H9 (cell line): ENCODE results near the gene L3MBTL4. TPM values are rescaled to one million over a fixed set of nuclear protein-coding genes. Genes with fewer than 3 reads are reported as not detected.

Experiments
- DNase-seq: peaks from one replicate; pipeline ENCODE4 v3.0.0-alpha.2; 2017
- H2AFZ ChIP-seq: one replicate; pipeline ENCODE4 v1.6.1; 2013; ENCODE audit warnings: mild to moderate bottlenecking, low read length, control low read depth, moderate library complexity
- H2AK5ac ChIP-seq: 2 replicates; pipeline ENCODE4 v1.6.1; 2013; ENCODE audit warnings: low read length, control low read depth, mixed read lengths; ENCODE audit not compliant: insufficient read length
- H2BK120ac ChIP-seq: one replicate; pipeline ENCODE4 v1.6.1; 2013; ENCODE audit warnings: low read depth, mild to moderate bottlenecking, low read length, control low read depth, inconsistent platforms; ENCODE audit not compliant: poor library complexity, severe bottlenecking
- H2BK12ac ChIP-seq: 2 replicates; pipeline ENCODE4 v1.6.1; 2013; ENCODE audit warnings: low read length, control low read depth, mixed read lengths, low read depth; ENCODE audit not compliant: insufficient read length
- H2BK15ac ChIP-seq: 2 replicates; pipeline ENCODE4 v1.6.1; 2013; ENCODE audit warnings: low read depth, low read length, control low read depth
- H2BK20ac ChIP-seq: one replicate; pipeline ENCODE4 v1.6.1; 2013; ENCODE audit warnings: low read depth, mild to moderate bottlenecking, low read length, control low read depth, inconsistent platforms; ENCODE audit not compliant: poor library complexity, severe bottlenecking
- H2BK5ac ChIP-seq: 2 replicates; pipeline ENCODE4 v1.6.1; 2013; ENCODE audit warnings: low read length, control low read depth, mixed read lengths; ENCODE audit not compliant: insufficient read length
- H3K14ac ChIP-seq: 2 replicates; pipeline ENCODE4 v1.6.1; 2013; ENCODE audit warnings: low read length, control low read depth; ENCODE audit not compliant: insufficient read depth
- H3K18ac ChIP-seq: 2 replicates; pipeline ENCODE4 v1.6.1; 2013; ENCODE audit warnings: low read depth, mild to moderate bottlenecking, mixed read lengths, low read length, control low read depth; ENCODE audit not compliant: insufficient read length
- H3K23ac ChIP-seq: 2 replicates; pipeline ENCODE4 v1.6.1; 2013; ENCODE audit warnings: low read length, control low read depth, mixed read lengths, low read depth; ENCODE audit not compliant: insufficient read length
- H3K23me2 ChIP-seq: 2 replicates; pipeline ENCODE4 v1.6.1; 2013; ENCODE audit warnings: low read depth, mild to moderate bottlenecking, mixed read lengths, low read length, control low read depth; ENCODE audit not compliant: insufficient read length, poor library complexity, severe bottlenecking
- H3K27ac ChIP-seq: 2 replicates; pipeline ENCODE4 v1.5.1; 2013; ENCODE audit warnings: low read length, control low read depth, mixed read lengths, low read depth; ENCODE audit not compliant: insufficient read length
- H3K27me3 ChIP-seq: 2 replicates; pipeline ENCODE4 v1.6.1; 2013; ENCODE audit warnings: low read length, control low read depth, inconsistent platforms; ENCODE audit not compliant: insufficient read depth
- H3K4ac ChIP-seq: 2 replicates; pipeline ENCODE4 v1.6.1; 2013; ENCODE audit warnings: low read depth, mild to moderate bottlenecking, control low read depth, inconsistent platforms, low read length, moderate library complexity
- H3K4me1 ChIP-seq: 2 replicates; pipeline ENCODE4 v1.6.1; 2013; ENCODE audit warnings: low read length, control low read depth, inconsistent platforms; ENCODE audit not compliant: insufficient read depth
- H3K4me2 ChIP-seq: 2 replicates; pipeline ENCODE4 v1.6.1; 2013; ENCODE audit warnings: low read length, control low read depth, mixed read lengths; ENCODE audit not compliant: insufficient read length, insufficient read depth
- H3K56ac ChIP-seq: 2 replicates; pipeline ENCODE4 v1.6.1; 2013; ENCODE audit warnings: low read depth, mild to moderate bottlenecking, mixed read lengths, low read length, control low read depth; ENCODE audit not compliant: insufficient read length
- H3K79me1 ChIP-seq: 2 replicates; pipeline ENCODE4 v1.6.1; 2013; ENCODE audit warnings: low read depth, mild to moderate bottlenecking, moderate library complexity, low read length, control low read depth, inconsistent platforms; ENCODE audit not compliant: insufficient read depth, poor library complexity, severe bottlenecking
- H3K79me2 ChIP-seq: 2 replicates; pipeline ENCODE4 v1.6.1; 2013; ENCODE audit warnings: low read length, control low read depth, inconsistent platforms; ENCODE audit not compliant: insufficient read depth
- H3K9ac ChIP-seq: 2 replicates; pipeline ENCODE4 v1.6.1; 2013; ENCODE audit warnings: low read length, control low read depth, mixed read lengths; ENCODE audit not compliant: insufficient read length; ENCODE audit errors: extremely low read depth
- H3K9me3 ChIP-seq: one replicate; pipeline ENCODE4 v1.6.1; 2013; ENCODE audit warnings: low read depth, low read length, inconsistent platforms; ENCODE audit not compliant: control insufficient read depth
- H3T11ph ChIP-seq: one replicate; pipeline ENCODE4 v1.6.1; 2013; ENCODE audit warnings: mild to moderate bottlenecking, low read length, control low read depth, inconsistent platforms
- H4K20me1 ChIP-seq: one replicate; pipeline ENCODE4 v1.6.1; 2013; ENCODE audit not compliant: control insufficient read depth, insufficient read length, insufficient read depth
- H4K5ac ChIP-seq: 2 replicates; pipeline ENCODE4 v1.6.1; 2013; ENCODE audit warnings: low read depth, mild to moderate bottlenecking, mixed read lengths, low read length, control low read depth; ENCODE audit not compliant: insufficient read length
- H4K8ac ChIP-seq: replicated peaks from 2 replicates; pipeline ENCODE4 v1.6.1; 2013; ENCODE audit warnings: low read length, control low read depth, mixed read lengths, low read depth; ENCODE audit not compliant: insufficient read length
- H4K91ac ChIP-seq: 2 replicates; pipeline ENCODE4 v1.6.1; 2013; ENCODE audit warnings: low read depth, mild to moderate bottlenecking, moderate library complexity, mixed read lengths, low read length, control low read depth; ENCODE audit not compliant: insufficient read length
- H3K27ac Mint-ChIP-seq, 3 experiments: 2 replicates in 2 of 3; 3 replicates in 1 of 3; pipeline ENCODE4 v1.8.0; 2020 to 2021; ENCODE audit warnings: mixed read lengths in 3 of 3, mild to moderate bottlenecking in 1 of 3, moderate library complexity in 1 of 3
- H3K27me3 Mint-ChIP-seq: 2 replicates; pipeline ENCODE4 v1.8.0; 2021; ENCODE audit warnings: low read depth, mild to moderate bottlenecking, moderate library complexity, mixed read lengths
- H3K36me3 Mint-ChIP-seq, 3 experiments: 2 replicates in 2 of 3; 3 replicates in 1 of 3; pipeline ENCODE4 v1.8.0; 2020 to 2021; ENCODE audit warnings: low read depth in 3 of 3, mixed read lengths in 3 of 3; ENCODE audit not compliant: insufficient read depth in 1 of 3
- H3K4me1 Mint-ChIP-seq, 2 experiments: 2 replicates each; pipeline ENCODE4 v1.8.0; 2020; ENCODE audit warnings: mixed read lengths in 2 of 2
- H3K4me3 Mint-ChIP-seq, 2 experiments: 2 replicates in 1 of 2; 3 replicates in 1 of 2; pipeline ENCODE4 v1.8.0; 2020 to 2021; ENCODE audit warnings: mild to moderate bottlenecking in 2 of 2, mixed read lengths in 2 of 2, moderate library complexity in 1 of 2
- H3K9me3 Mint-ChIP-seq, 2 experiments: 2 replicates in 1 of 2; 3 replicates in 1 of 2; pipeline ENCODE4 v1.8.0; 2020; ENCODE audit warnings: mild to moderate bottlenecking in 2 of 2, mixed read lengths in 2 of 2, moderate library complexity in 1 of 2
- CTCF ChIP-seq: fragments of 200-600 bp; sonication (generic); conservative IDR thresholded peaks from 3 replicates; pipeline ENCODE4 v1.8.0; 2021; ENCODE audit warnings: antibody characterized with exemption, mild to moderate bottlenecking
- WGBS: extraction: QIAGEN DNeasy Blood & Tissue Kit; methylation state at CpG from one replicate; pipeline ENCODE4 v1.1.7; 2013; ENCODE audit warnings: missing lambda C conversion rate, low lambda C conversion rate, mixed read lengths; ENCODE audit not compliant: insufficient read length; ENCODE audit errors: extremely low coverage; 5-methylcytosine and 5-hydroxymethylcytosine counted together
- total RNA-seq: library from RNA; stranded (reverse); gene quantifications from 2 replicates; pipeline ENCODE4 v1.2.1, GENCODE V29; 2021

The L3MBTL4 gene
- total RNA-seq, 1 experiment from 2014 or later = 1.9 TPM

- H3K9me3 ChIP-seq = no peaks in the 10 kb centered on the region
- H2AFZ ChIP-seq = no peak overlapping the region
- H2AK5ac ChIP-seq = no peak overlapping the region
- no peak for DNase-seq
- Mint-ChIP-seq H3K36me3 (no peaks in the 10 kb centered on the region), H3K9me3 (no peaks in the 10 kb centered on the region), H3K4me3 (no peak overlapping the region), H3K27me3 (no peaks in the 10 kb centered on the region), H3K27ac (no peak overlapping the region), H3K4me1 (peaks cover 19 to 23% of the 10 kb centered on the region in 2 experiments)
- TF ChIP-seq CTCF = no peak
- no peak overlapping the region for H4K91ac ChIP-seq
- no peak overlapping the region for H2BK15ac ChIP-seq
- H4K8ac ChIP-seq = no peak overlapping the region
- H2BK5ac ChIP-seq = no peak overlapping the region
- no peak overlapping the region for H3K23ac ChIP-seq
- no peaks in the 10 kb centered on the region for H3K27me3 ChIP-seq
- no peak overlapping the region for H3K14ac ChIP-seq
- no peaks in the 10 kb centered on the region for H3K23me2 ChIP-seq
- H3K4me2 ChIP-seq = no peak overlapping the region
- H4K5ac ChIP-seq = no peak overlapping the region
- no peak overlapping the region for H3K27ac ChIP-seq
- no peak overlapping the region for H3K18ac ChIP-seq
- no peaks in the 10 kb centered on the region for H3K79me2 ChIP-seq
- no CpG with 5 or more reads among the region's 4 CpGs for WGBS
- H2BK20ac ChIP-seq = no peak overlapping the region
- no peak overlapping the region for H3K9ac ChIP-seq
- H3T11ph ChIP-seq = no peak overlapping the region
- no peak overlapping the region for H2BK120ac ChIP-seq
- no peak overlapping the region for H2BK12ac ChIP-seq
- H4K20me1 ChIP-seq = no peaks in the 10 kb centered on the region
- peaks cover 4% of the 10 kb centered on the region for H3K4me1 ChIP-seq
- H3K4ac ChIP-seq = no peak overlapping the region
- H3K79me1 ChIP-seq = no peaks in the 10 kb centered on the region
- no peak overlapping the region for H3K56ac ChIP-seq
Measured at GRCh38 chr18:5983488-5983887, 431.2 kb downstream of the L3MBTL4 start.
